Measurements from ENCODE around the gene GJB3. TPM values are rescaled to one million over a fixed set of nuclear protein-coding genes. Genes with fewer than 3 reads are reported as not detected.
"Not testable (repeated sequence)": the region's sequence is repeated elsewhere in the genome, so short reads cannot be mapped to it uniquely, and the experiment has no call there.

Gene GJB3
- total RNA-seq: 24.6 TPM

DNA sequence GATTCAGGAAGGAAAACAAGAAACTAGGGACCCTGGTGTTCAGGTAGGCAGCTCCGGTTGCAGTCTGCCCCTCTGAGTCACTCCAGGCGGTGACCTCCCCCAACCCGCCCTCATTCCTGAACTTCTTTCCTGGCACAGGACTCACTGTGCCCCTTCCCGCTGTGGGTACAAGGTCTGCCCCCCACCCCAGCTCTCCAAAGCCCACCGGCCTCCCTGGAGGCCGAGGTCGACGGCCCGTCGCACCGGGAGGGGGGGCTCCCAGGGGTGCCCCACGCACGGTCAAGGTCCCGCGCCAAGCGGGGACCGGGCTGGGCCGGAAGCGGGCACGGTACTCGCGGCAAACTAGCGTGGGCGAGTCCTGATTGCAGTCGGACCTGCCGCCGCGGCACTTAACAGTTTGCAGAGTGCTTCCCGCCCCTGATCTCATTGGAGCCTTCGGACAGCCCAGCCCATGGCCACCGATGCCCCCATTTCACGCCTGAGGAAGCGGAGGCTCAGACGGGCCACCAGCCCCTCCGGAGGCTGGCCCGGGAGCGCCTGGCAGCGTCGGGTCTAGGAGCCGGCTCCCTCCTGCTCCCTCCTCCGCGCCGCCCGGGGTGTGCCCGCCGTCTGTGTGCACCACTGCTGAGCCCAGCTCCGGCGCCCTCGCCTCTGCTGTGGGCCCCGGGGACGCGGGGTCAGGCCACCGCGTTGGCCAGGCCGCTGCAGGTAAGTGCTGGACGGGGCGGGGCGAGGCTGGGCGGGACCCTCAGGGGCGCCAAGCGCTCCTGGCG is at the start of gene GJB3:
TSS of gene GJB3 (plus strand) at position 144 of the 773 bp plus-strand sequence. CDS start 3,549 bp downstream, outside the sequence.
- Histone ChIP-seq H3K36me3 (peaks cover 0 to 9% of the 10 kb centered on the region in 2 donors), H3K27ac (peak within 1 kb of the TSS; percentile 83), H3K4me3 (peak within 1 kb of the TSS; percentile 43 to 46), H3K4me1 (peaks cover 20% of the 10 kb centered on the region), H3K9me3 (no peaks in the 10 kb centered on the region), H3K27me3 (no peaks in the 10 kb centered on the region)
- DNase-seq (ENCODE audit: extremely low spot score in 2 of 2): no peak
- TF ChIP-seq, protein P1, sequence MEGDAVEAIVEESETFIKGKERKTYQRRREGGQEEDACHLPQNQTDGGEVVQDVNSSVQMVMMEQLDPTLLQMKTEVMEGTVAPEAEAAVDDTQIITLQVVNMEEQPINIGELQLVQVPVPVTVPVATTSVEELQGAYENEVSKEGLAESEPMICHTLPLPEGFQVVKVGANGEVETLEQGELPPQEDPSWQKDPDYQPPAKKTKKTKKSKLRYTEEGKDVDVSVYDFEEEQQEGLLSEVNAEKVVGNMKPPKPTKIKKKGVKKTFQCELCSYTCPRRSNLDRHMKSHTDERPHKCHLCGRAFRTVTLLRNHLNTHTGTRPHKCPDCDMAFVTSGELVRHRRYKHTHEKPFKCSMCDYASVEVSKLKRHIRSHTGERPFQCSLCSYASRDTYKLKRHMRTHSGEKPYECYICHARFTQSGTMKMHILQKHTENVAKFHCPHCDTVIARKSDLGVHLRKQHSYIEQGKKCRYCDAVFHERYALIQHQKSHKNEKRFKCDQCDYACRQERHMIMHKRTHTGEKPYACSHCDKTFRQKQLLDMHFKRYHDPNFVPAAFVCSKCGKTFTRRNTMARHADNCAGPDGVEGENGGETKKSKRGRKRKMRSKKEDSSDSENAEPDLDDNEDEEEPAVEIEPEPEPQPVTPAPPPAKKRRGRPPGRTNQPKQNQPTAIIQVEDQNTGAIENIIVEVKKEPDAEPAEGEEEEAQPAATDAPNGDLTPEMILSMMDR (IDR thresholded peaks at IDR 0.05): no peak
- TF ChIP-seq POLR2AphosphoS5 (IDR thresholded peaks at IDR 0.05; ENCODE audit: insufficient read depth in 1 of 2, low read depth in 1 of 2) (no peak), POLR2A (IDR thresholded peaks at IDR 0.05) (no peak)
- intact Hi-C loops (cut with DNase I): no loop called here

DNA sequence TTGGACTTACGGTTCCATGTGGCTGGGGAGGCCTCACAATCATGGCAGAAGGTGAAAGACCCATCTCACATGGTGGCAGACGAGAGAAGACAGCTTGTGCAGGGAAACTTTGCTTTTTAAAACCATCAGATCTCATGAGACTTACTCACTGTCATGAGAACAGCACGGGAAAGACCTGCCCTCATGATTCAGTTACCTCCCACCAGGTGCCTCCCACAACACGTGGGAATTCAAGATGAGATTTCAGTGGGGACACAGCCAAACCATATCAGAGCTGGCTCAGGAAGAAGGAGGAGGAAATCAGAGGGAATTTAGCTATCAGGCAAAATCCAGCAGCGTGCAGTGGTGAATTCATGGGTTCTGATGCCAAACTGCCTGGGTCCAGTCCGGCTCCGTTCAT is 48.2 kb upstream of the GJB3 start:
- H3K4me1 ChIP-seq; H3K27me3 ChIP-seq; H3K27ac ChIP-seq; H3K4me3 ChIP-seq; H3K9me3 ChIP-seq; H3K36me3 ChIP-seq; DNase-seq (ENCODE audit: extremely low spot score in 2 of 2); intact Hi-C loops (cut with DNase I): not testable (repeated sequence)

DNA sequence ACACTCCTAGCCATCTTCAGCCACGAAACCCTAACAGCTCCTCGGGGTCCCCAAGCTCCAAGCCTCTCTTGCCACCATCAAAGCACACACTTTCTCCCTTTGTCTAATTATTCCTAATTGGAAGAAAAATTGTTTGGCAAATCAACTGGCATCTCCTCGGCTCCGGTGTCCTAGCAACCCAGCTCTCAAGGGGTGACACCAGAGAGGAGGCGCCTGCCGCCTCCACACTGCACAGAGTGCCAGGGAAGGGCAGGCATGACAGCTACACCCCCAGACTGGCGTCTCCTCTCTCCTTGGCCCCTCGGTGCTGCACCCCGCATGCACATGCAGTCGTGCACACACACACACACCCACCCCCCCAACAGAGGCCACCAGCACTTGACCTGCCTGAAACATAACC is 44.3 kb upstream of the GJB3 start:
- no peak for DNase-seq (ENCODE audit: extremely low spot score in 2 of 2)
- Histone ChIP-seq H3K4me1 (no peaks in the 10 kb centered on the region), H3K27me3 (no peaks in the 10 kb centered on the region), H3K27ac (no peak overlapping the region), H3K4me3 (no peak overlapping the region), H3K36me3 (no peaks in the 10 kb centered on the region), H3K9me3 (no peaks in the 10 kb centered on the region)
- no peak for TF ChIP-seq POLR2A (IDR thresholded peaks at IDR 0.05)
- TF ChIP-seq, protein P1 (IDR thresholded peaks at IDR 0.05): no peak
- no peak for TF ChIP-seq POLR2AphosphoS5 (IDR thresholded peaks at IDR 0.05; ENCODE audit: insufficient read depth in 1 of 2, low read depth in 1 of 2)
- intact Hi-C loops (cut with DNase I): no loop called here

DNA sequence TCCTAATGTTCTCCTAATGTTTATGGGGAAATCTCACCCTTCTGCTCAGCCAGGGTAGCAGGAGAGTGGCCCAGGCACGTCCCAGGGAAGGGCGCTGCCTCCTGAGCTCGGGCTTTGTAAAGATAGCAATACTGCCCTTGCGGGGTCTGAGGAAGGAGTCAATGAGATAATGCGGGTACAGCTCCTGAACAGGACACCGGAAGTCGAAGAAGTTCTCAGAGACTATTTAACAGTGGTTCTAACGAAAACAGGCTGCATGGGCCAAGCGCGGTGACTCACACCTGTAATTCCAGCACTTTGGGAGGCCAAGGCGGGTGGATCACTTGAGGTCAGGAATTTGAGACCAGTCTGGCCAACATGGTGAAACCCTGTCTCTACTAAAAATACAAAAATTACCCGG is 43.8 kb upstream of the GJB3 start:
- H3K4me3 ChIP-seq; H3K4me1 ChIP-seq; H3K27ac ChIP-seq; H3K27me3 ChIP-seq; intact Hi-C loops (cut with DNase I); H3K36me3 ChIP-seq; DNase-seq (ENCODE audit: extremely low spot score in 2 of 2); H3K9me3 ChIP-seq: not testable (repeated sequence)

DNA sequence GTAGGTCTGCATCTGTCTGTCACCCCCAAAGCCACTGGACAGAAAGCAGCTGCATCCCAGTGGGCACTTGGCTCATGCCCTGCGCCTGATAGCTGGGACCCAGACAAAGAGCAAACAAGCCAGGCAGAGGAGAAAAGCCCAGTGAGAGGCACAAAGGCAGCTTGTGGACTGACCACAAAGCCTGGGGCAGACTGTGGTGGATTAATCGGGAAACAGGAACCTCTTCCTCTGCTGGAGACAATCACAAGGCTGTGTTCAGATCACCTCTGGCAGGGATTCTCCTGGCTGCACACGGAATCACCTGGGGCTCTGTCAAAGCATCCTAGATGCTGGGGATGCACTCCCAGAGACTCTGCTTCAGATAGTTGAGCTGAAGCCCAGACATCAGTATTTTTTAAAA is 41.4 kb upstream of the GJB3 start:
- H3K27me3 ChIP-seq: no peaks in the 10 kb centered on the region
- no peaks in the 10 kb centered on the region for H3K36me3 ChIP-seq
- intact Hi-C loops (cut with DNase I): no loop called here
- no peak overlapping the region for H3K27ac ChIP-seq
- no peaks in the 10 kb centered on the region for H3K9me3 ChIP-seq
- no peak overlapping the region for H3K4me3 ChIP-seq
- DNase-seq (ENCODE audit: extremely low spot score in 2 of 2): no peak
- TF ChIP-seq, protein P1 (IDR thresholded peaks at IDR 0.05): no peak
- TF ChIP-seq POLR2A (IDR thresholded peaks at IDR 0.05) (no peak), POLR2AphosphoS5 (IDR thresholded peaks at IDR 0.05; ENCODE audit: insufficient read depth in 1 of 2, low read depth in 1 of 2) (no peak)
- no peaks in the 10 kb centered on the region for H3K4me1 ChIP-seq

DNA sequence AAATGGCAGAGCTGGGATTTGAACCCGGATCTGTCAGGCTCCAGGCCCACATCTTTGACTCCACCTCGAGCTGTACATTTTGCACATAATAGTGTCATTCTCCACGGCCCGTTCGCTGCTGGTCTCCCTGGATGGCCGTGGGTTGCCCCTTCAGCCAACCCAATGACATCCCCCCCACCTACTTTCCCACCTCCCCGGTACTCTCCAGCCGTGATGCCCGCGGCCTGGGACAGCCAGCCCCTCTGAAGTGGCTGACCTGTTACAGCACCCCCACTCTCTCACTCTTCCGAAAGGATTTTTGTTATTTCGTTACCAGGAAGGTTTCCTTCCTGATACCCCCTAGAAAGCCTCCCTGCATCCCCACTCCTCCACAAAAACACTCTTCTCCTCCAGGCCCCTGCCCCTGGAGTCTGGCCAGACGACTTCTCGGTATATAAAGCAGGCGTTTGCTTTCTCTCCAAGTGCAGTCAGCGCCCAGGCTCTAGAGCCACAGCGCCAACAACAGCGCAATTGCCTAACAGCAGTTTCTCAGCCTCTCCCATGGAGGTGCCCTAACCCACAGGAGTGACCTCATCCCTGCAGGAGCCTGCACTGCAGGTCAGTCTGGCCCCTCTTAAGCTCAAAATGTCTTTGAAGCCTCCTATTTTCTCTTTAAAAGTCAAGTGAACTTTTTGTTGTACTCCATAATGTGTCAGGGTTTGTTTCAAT is 40.7 kb upstream of the GJB3 start:
- Histone ChIP-seq H3K27me3 (no peaks in the 10 kb centered on the region), H3K36me3 (no peaks in the 10 kb centered on the region), H3K4me3 (no peak overlapping the region), H3K9me3 (no peaks in the 10 kb centered on the region), H3K4me1 (no peaks in the 10 kb centered on the region), H3K27ac (no peak overlapping the region)
- TF ChIP-seq, protein P1 (IDR thresholded peaks at IDR 0.05): no peak
- no peak for TF ChIP-seq POLR2A (IDR thresholded peaks at IDR 0.05)
- TF ChIP-seq POLR2AphosphoS5 (IDR thresholded peaks at IDR 0.05; ENCODE audit: insufficient read depth in 1 of 2, low read depth in 1 of 2): no peak
- intact Hi-C loops (cut with DNase I): no loop called here
- DNase-seq (ENCODE audit: extremely low spot score in 2 of 2): no peak

Data from vagina (tissue), 2 donors.